ENCODE results near the gene CEP131.

The CEP131 gene

DNA sequence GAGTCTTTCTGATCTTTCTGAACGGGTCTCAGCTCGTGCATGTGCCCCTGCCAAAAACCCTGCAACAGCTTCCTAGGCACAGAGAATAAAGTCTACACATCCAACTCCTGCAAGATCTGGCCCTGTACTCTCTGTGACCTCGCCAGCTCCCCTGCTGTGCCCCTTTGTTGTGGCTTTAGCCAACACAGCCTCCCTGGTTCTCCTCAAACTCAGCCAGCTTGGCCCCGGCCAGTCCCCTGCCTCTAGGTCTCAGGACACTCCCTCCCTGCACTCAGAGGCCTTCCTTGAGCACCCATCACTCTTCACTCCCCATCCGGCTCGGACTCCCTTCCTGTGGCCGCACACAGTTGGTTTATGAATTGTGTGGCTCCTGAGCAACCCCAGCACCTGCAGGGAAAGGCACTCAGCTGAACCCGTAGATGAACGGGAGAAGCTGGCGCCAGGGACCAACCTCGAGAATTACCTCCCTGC lies 1.4 kb downstream of the CEP131 start:
- no peak for DNase-seq

DNA sequence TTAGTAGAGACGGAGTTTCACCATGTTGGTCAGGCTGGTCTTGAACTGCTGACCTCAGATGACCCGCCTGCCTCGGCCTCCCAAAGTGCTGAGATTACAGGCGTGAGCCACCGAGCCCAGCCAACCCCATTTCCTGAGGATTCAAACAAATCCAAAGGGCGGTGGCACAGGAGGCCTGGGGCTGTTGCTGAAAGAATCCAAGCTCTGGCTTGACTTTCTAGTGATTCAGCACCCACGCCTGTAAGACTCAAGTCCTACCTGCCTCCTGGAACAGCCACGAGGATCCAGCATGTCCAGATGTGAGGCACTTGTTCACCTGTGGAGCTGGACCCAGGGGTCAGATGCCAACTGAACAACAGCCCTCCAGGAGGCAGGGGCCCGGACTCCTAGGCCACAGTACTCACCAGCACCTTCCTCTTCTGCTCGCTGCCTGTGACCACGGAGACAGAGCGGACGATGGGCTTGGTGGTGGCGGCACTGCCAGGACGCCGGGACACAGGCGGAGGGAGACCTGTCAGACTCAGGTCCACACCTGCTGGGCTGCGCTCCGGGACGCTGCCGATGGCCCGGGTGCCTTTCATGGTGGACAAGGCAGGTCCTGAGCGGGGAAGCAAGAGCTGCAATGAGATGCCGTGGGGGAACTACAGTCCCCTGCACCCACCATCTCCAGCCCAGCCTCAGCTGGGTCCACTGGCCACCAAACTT lies 3.1 kb downstream of the CEP131 start:
- no peak for DNase-seq

DNA sequence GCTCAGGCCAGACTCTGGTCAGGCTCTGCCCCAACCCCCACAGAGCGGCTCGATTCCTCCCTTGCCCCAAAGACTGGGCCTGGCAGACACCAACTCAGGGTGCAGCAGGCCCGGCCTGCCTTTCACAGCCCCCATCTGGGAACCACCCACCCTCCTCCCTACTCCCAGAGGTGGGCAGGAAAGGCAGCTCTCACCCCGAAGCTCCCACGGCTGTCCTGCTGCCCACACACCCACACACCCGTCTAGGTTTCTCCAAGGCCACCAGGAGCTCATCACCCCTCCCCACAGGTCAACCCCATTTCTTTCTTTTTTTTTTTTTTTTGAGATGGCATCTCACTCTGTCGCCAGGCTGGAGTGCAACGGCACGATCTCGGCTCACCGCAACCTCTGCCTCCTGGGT lies 3.8 kb downstream of the CEP131 start:
- no peak for DNase-seq

DNA sequence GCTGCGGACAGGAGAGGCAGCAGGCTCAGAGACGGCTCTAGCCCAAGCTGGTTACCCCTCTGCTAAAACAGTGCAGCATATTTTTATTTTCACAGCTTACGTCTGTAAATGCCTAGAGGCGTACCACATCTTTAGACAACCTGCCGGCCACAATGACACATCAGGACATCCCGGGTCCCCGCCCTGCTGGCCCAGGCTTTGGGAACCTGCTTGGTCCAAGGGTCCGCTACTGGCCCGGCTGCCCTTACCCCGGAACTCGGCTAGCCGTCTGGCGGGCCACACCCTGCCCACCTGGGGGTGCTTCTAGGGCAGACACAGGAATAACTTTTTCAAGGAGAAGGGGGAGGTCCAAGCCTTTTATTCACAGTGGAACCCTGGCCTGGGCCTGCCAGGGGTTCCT lies 4.3 kb downstream of the CEP131 start:
- no peak for DNase-seq

DNA sequence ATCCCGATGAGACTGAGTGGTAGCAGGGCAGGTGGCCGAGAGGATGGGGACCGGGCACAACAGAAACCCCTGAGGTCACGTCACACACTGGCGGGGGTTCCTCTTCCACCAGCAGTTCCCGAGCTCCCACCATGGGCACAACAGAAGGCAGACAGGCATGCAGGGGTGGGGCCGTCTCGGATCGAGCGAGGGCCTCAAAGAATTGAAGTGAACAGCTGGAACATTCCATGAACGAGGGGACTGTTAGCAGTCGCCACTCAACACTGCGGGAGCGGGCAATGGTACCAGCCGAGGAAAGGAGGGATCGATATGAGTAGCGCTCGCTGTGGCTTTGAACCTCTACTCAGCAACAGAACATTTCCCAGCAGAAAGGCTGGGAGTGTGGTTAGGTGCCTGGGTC lies 5.3 kb downstream of the CEP131 start:
- DNase-seq, result no peak

DNA sequence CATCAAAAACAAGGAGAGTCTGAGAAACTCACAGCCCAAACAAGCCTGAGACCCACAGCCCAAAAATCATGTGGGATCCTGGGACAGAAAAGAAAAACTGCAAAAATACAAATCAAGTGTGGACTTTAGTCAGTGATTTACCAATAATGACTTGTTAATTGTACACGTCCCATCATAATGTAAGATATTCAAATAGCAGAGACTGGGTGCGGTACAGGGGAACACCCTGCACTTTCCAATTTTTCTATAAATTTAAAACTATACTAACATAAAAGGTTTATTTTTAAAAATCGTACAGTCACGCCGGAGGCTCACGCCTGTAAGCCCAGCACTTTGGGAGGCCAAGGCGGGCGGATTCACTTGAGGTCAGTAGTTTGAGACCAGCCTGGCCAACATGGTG lies 8.8 kb downstream of the CEP131 start:
- no peak for DNase-seq

DNA sequence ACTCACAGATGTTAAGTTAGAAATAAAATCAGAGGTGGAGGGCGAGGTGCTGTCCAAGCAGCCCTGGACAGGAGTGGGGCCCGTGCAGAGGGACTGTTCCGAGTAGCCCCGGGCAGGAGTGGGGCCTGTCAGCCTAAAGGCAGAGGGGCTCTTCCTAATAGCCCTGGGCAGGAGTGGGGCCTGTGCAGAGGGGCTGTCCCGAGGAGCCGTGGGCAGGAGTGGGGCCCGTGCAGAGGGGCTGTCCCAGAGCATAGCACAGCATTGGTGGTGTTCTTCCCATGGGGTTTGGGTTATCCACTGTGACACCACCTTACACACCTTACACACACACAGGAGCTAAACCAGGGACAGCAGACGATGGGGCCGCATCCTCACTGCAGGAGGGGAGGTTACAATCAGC lies 10.4 kb downstream of the CEP131 start:
- DNase-seq, result no peak

DNA sequence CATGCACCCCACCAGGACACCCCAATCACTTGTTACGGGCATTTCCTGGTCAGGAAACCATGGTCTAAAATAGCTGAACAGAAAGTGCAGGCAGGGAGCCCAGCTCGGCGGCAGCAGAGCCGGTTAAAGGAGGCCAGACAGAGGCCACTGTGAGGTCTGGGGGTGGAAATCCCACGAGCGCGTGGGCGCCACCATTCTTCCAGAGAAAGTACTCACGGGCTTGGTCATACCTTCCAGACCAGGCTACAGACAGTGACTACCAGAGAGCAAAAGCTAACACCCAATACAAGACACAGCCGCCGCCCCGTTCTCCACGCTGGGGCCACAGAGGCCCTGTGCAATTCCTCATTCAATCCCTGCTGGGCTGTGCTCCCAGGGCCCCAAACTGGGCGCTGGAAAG lies 11.9 kb downstream of the CEP131 start:
- DNase-seq, result no peak

DNA sequence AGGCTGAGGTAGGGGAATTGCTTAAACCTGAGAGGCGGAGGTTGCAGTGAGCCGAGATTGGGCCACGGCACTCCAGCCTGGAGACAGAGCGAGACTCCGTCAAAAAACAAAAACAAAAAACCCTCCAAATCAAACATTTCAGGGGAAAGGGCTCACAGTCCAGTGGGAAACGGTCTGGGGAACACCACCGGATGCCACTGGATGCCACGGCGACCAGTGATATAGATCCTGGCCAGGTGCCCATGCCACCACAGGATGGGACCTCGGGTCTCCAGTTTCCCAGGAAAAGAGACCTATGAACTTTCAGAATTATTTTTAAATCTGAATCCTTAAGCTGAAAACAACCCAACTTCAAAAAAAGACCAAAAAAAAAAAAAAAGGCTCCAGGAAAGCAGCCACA lies 12.3 kb downstream of the CEP131 start:
- DNase-seq, result no peak

DNA sequence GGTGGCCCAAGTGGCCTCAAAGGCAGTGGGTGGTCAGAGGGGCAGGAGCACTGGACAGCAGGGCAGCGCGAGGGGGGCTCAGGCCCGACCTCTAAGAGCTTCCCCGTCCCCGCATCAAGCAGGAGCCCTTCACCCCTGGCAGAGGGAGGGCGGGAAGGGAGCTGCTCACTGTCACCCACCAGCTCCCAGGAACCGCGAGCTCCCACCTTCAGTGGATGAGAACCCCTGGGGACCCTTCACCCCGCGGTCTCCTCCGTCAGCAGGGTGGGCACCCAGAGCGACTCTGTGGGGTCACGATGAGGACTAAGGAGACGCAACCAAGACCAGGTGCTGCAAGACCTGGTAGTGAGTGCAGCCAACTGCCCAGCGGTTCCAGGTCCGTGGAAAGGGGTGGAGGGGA lies 13.6 kb downstream of the CEP131 start:
- DNase-seq, result no peak

DNA sequence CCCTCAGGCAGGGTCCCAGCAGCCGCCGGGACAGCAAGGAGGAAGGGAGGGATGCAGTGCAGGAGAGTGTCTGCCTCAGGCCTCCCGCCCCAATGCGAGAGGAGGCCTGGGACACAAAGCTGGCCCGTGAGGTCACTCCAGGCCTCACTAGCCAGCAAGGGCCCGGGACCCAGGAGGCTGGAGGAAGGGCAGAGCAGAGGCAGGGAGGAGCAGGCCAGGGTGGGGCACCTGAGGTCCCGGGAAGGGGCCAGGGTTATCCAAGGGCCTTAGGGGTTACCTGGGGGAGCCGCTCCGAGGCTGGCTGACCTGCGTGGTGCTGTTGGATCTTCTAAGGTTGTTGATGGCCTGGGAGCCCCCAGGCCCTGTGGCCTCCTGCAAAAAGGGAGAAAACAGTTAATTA lies 14.1 kb downstream of the CEP131 start:
- DNase-seq, result no peak

DNA sequence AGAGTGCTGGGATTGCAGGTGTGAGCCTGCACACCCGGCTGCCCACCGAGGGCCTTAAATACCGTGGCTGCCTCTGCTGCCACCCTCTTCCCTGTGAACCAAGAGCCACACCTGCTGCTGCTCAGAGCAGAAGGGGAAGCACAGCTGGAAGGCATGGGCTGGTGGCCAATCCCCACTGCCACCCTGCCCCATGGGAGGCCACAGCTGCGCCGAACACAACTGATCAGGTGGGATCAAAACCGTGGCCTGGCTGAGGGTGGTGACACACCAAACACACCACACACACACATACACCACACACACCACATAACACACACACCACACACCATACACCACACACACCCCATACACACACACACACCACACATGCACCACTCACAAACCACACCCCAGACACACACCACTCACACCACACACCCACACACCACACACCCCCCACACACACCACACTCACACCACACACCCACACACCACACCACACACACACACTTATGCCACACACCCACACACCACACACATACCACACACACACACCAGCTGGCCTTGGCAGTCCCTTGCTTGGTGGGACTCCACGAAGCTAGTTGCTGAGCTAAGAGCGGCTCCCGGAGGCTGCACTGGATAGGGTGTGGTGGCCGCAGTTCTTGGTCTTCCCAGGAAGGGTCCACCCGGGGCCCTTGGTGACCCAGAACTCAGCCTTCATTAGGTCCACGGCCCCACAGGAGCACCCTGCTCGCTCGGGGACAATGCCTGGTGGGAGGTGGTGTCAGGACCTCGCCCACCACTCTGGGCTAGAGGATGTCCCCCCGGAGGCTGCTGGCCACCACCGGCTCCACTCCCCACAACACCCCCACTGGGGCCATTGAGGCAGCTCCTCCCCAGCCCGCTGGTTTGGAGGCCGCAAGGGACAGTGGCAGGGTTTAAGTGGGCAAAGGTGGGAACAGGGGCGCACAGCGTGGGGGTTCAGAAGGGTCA lies 14.9 kb downstream of the CEP131 start:
- DNase-seq, result no peak

DNA sequence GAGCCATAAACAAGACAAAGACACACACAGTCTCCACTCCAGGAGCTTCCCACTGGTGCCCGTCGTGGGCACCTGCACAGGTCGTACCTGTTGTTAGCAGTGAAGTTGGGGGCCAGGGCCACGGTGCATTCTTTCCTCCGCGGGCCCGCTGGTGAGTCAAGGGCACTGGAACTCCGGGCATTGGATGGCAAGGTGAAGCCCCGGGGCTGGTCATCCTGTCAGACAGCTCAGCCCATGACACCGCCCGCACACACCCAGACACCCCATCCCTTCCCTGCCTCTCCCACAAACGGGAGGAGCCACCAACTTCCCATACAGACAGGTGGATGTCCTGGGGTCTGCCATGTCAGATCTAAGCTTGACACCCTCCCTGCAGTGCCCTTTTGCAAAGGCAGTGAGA lies 16.1 kb downstream of the CEP131 start:
- DNase-seq, result no peak

DNA sequence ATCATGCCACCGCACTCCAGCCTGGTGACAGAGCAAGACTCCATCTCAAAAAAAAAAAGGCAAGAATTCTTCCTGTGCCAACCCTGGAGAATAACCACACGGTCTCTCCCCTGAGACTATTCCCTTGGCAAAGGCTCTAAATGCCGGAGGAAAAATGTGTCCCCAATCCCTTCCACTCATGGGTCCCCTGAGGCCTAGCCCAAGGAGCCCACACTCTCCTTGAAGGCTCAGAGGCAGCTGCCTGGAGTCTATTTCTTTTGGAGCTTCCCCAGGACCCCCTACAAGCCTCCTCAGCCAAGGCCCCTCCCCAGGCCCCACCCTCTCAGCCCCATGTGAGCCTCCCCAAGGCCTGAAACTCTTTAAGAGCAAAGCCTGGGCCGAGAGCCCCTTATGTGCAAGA lies 16.6 kb downstream of the CEP131 start:
- DNase-seq, result no peak

DNA sequence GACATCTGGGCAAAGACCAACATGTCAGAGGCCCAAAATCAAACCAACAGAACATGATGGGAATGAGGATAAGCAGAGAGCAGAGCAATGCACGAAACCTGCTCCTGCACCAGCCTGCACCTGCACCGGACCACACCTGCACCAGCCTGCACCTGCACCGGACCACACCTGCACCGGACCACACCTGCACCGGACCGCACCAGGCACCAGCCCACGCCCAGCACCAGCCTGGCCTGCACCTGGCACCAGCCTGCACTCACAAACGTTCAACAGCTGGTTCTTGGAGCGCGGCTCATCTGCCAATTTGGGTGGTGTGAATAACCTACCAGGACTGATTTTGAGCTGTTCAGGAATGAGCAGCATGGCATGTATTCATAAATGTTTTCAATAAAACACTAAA lies 18.2 kb downstream of the CEP131 start:
- DNase-seq, result no peak

DNA sequence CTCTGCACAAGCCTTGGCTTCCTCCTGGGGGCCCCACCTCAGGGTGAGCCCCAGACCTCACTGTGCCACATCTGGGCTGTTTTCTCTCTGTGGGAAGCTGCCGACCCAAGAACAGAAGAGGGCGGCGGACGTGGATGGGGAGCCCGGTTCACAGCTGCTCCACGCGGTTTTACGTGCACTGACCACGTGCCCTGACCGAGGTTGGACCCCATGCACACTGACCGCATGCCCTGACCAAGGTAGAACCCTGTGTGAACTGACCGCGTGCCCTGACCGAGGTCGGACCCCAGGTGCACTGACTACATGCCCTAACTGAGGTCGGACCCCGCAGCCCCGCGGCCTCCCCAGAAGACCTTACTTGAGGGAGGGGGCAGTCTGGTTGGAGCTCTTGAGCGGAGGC lies 19.6 kb downstream of the CEP131 start:
- no peak for DNase-seq

DNA sequence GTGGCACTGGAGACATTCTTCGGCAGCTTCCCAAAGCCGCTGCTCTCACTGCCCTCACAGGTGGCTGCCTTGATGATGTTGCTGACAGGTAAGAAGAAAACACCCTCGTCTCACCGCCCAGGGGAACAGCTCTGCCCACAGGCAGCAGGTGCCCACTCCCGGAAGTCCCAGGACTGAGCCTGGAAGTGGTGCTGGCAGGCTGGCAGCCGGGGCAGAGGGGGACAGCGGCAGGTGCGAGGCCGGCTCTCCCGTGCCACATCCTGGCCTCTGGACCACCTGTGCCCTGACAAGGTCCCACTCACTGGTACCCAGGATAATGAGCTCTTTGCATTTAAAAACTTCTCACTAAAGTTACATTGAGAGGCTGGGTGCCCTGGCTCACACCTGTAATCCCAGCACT lies 20.4 kb downstream of the CEP131 start:
- DNase-seq, result no peak

DNA sequence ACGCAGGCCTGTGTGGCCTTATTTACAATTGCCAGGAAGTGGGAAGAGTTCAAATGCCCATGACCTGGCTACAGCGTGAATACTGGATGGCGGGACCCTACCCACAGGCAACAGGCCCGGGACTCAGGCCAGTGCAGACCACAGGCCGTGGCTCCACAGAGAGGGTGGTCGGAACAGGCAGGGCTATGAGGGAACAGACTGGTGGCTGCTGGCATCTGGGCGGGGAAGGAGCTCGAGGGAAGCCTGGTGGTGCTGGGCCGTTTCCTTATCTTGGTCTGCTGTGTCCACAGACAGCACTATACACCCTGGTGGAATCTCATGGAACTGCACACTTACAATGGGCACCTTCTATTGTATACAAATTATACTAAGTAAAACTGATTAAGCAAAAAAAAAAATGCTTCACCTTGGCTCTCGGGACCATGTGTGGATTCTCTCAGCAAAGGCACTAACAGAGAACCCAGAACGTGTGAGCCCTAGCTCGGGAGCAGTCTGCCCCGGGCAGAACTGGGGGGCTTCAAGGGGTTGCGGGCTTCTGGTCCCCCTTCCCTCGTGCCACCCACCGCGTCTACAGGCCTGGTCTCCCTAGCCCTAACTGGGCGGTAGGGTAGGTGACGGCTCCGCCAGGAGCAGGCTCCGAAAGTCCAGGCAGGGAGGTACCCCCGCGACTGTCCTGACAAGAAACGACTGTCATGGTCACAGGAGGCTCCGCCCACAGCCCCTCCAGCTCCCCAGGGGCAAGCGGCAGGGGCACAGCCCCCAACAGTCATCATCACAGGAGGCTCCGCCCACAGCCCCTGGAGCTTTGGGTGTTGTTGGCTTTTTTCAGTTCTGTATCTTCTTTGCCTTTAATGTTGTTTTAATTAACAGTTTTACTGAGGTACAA lies 21.8 kb downstream of the CEP131 start:
- no peak for DNase-seq

DNA sequence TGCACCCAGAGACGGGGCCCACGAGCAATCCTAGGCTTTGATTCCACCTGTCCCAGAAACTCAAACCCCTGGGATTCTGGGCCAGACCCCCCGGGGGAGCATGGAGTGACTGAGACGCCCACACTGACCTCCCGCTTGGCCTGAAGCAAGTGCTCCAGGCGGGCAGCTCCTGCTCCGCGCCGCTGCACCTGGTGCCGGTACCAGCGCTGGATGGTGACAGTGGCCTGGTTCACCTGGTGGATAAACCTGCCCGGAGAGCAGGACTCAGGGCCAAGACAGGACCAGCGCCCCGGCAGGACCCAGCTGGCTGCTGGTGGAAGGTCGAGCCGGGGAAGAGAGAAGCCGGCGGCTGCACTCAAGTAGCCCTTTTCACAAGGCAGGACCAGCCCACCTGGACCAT lies 22.6 kb downstream of the CEP131 start:
- no peak for DNase-seq

DNA sequence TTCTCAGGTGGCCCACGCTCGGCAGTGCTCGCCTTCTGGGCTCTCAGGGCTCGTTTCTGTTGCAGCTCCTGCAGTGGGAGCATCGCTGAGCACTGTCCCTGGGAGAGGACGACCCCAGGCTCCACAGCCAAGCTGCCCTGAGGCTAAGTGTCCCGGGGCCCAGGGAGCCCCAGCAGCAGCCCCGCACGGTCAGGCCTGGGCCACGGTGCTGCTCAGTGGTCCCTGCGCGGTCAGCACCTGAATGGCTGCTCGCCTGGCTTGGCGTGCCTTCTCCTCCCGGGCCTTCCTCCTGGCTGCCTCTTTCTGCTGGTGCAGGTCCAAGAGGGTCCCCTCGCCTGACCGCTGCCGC lies 23.3 kb downstream of the CEP131 start:
- DNase-seq, result no peak

DNA sequence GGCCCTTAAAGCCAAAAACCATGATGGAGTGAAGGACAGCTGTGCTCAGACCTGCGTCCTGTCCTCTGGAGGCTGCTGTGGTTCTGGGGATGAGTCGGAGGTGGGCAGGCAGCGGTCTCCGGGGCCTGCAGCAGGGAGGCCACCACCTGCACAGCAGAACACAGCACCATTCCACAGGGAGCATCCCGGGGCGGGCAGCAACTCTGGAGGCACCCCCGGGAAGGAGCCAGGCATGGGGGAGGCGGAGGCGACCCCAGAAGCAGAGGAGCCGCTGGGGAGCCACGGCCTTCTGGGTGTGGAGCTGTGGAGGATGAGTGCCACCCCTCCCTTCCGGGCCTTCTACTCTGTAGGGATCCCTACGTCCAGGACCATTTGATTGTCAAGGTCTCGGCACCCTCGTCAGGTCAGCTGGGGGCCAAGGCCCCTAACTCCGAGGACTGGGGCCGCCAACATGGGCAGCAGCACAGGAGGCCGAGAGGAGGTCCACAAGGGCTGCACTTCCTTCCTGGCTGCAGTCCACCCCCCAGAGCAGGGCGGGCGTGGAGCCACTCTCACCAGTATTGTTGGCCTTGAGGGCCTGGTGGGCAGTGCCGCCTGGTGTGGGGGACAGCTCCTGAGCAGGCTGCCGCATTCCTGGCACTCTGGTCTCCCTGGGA lies 23.8 kb downstream of the CEP131 start:
- DNase-seq, result no peak

DNA sequence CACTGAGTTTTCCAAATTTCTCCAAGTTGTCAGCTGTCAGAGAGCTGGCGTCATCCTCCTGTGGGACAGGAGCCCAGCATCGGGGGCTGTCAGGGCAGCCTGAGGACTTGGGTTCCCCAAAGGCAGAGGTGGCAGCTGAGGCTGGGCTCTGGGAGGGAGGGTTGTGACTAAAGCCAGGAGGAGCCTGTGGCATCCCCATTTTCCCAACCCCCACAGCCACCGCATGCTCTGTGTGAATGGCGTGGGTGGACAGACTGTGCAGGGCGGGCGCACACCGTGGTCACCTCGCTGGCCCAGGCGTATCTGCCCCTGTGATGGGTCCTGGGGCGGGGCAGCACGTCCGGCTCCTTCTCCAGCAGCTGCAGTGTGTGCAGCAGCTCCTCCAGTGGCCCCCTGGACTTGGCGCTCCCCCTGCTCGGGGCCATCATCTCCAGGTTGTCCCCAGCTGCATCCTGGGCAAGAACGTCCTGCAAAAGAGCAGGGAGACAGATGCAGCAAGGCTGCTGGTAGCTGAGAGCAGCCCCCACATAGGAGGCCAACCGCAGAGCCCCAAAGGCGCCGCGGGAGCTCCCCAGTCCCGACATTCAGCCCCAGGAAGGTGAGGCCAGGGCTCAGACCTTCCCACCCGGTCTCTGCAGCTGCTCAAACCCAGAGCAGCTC lies 24.8 kb downstream of the CEP131 start:
- no peak for DNase-seq

Data from activated CD8-positive, alpha-beta memory T cell treated with anti-CD3 and anti-CD28 coated beads, Interleukin-2, amount 50 U/mL, for 48 hours (primary cell).